Keratinocyte (primary cell): ENCODE data around the gene SLC25A1. TPM values are rescaled to one million over a fixed set of nuclear protein-coding genes. Genes with fewer than 3 reads are reported as not detected.

Experiments used
- DNase-seq: peaks from one replicate; pipeline ENCODE4 v3.0.0-alpha.2; 2011; ENCODE audit warnings: low read depth, missing footprints, low spot score
- FAIRE-seq: peaks from 2 replicates; lab custom pipeline; 2011; peaks lifted over from hg19 to GRCh38; lab: Jason Lieb, UNC
- H2AFZ ChIP-seq: 2 replicates; pipeline ENCODE4 v1.6.0; 2012; ENCODE audit warnings: low read length, control low read depth, inconsistent platforms; ENCODE audit not compliant: control insufficient read depth
- H3K27ac ChIP-seq: 2 replicates; pipeline ENCODE4 v1.5.1; 2011; ENCODE audit warnings: low read length; ENCODE audit not compliant: control insufficient read depth, insufficient read depth
- H3K27me3 ChIP-seq: 3 replicates; pipeline ENCODE4 v1.6.0; 2011; ENCODE audit warnings: low read length; ENCODE audit not compliant: control insufficient read depth, insufficient read depth; ENCODE audit errors: extremely low read depth
- H3K36me3 ChIP-seq, 2 experiments: 2 replicates in 1 of 2; 3 replicates in 1 of 2; pipeline ENCODE4 v1.5.1; 2011; ENCODE audit warnings: low read length in 2 of 2, mild to moderate bottlenecking in 1 of 2; ENCODE audit not compliant: control insufficient read depth in 2 of 2, insufficient read depth in 2 of 2; ENCODE audit errors: extremely low read depth in 1 of 2
- H3K4me1 ChIP-seq: 3 replicates; pipeline ENCODE4 v1.5.1; 2011; ENCODE audit warnings: low read length; ENCODE audit not compliant: control insufficient read depth, insufficient read depth; ENCODE audit errors: extremely low read depth
- H3K4me2 ChIP-seq: 3 replicates; pipeline ENCODE4 v1.6.0; 2011; ENCODE audit warnings: low read depth, low read length; ENCODE audit not compliant: control insufficient read depth, insufficient read depth; ENCODE audit errors: extremely low read depth
- H3K4me3 ChIP-seq, 3 experiments: fragments of 200-600 bp in 1 of 3; sonication (generic) in 1 of 3; 2 replicates in 2 of 3; 3 replicates in 1 of 3; pipeline ENCODE4 v1.5.1; 2011 to 2016; ENCODE audit warnings: low read length in 3 of 3, mild to moderate bottlenecking in 3 of 3, control low read depth in 2 of 3, inconsistent platforms in 1 of 3, low read depth in 1 of 3, mixed read lengths in 1 of 3, mixed run types in 1 of 3, moderate library complexity in 1 of 3; ENCODE audit not compliant: control insufficient read depth in 2 of 3, insufficient read depth in 2 of 3; ENCODE audit errors: extremely low read depth in 1 of 3
- H3K79me2 ChIP-seq: 2 replicates; pipeline ENCODE4 v1.6.0; 2012; ENCODE audit warnings: low read length; ENCODE audit not compliant: control insufficient read depth, insufficient read depth
- H3K9ac ChIP-seq: 3 replicates; pipeline ENCODE4 v1.6.0; 2011; ENCODE audit warnings: low read length; ENCODE audit not compliant: control insufficient read depth, insufficient read depth; ENCODE audit errors: extremely low read depth
- H3K9me1 ChIP-seq: 3 replicates; pipeline ENCODE4 v1.6.0; 2011; ENCODE audit warnings: low read length; ENCODE audit not compliant: control insufficient read depth, insufficient read depth; ENCODE audit errors: extremely low read depth
- H3K9me3 ChIP-seq: 2 replicates; pipeline ENCODE4 v1.5.1; 2012; ENCODE audit warnings: low read depth, low read length; ENCODE audit not compliant: control insufficient read depth
- H4K20me1 ChIP-seq: 3 replicates; pipeline ENCODE4 v1.6.0; 2011; ENCODE audit warnings: low read length; ENCODE audit not compliant: control insufficient read depth, insufficient read depth; ENCODE audit errors: extremely low read depth
- CTCF ChIP-seq, 3 experiments: IDR thresholded peaks in 1 of 3; conservative IDR thresholded peaks in 1 of 3; optimal IDR thresholded peaks in 1 of 3; 2 replicates in 2 of 3; 3 replicates in 1 of 3; pipeline versions ENCODE3 to v1.5.1; 2011; ENCODE audit warnings: low read length in 3 of 3, mild to moderate bottlenecking in 3 of 3, moderate library complexity in 2 of 3, control low read depth in 1 of 3, inconsistent platforms in 1 of 3; ENCODE audit not compliant: insufficient read depth in 2 of 3; ENCODE audit errors: extremely low read depth in 1 of 3
- EZH2 ChIP-seq: IDR thresholded peaks from one replicate; pipeline ENCODE4 v1.6.1; 2012; ENCODE audit warnings: inconsistent platforms, mild to moderate bottlenecking, low read length, moderate library complexity
- dilution Hi-C: fragments of 300-500 bp; cut with MboI; formaldehyde crosslinking; loops from one replicate; pipeline ENCODE4 v1.7.0; 2020; ENCODE audit warnings: low sequenced_read_pairs; ENCODE audit not compliant: extremely low pct_ligation_motif_present
- polyA plus RNA-seq, 5 experiments: library from polyadenylated mRNA; depleted of rRNA in 3 of 5; stranded (reverse) in 3 of 5; stranded (forward) in 1 of 5; unstranded in 1 of 5; fragments of >200 nt; gene quantifications; 1 replicate in 1 of 5; 2 replicates in 3 of 5; 3 replicates in 1 of 5; pipeline versions ENCODE4 v1.2.1 to v1.2.3, GENCODE V29; 2011 to 2012; ENCODE audit warnings: missing spikeins in 2 of 5, low read depth in 1 of 5, low replicate concordance in 1 of 5

Gene SLC25A1
- polyA plus RNA-seq, 1 donor (not counting 4 experiments of a cell fraction or from before 2014, with no cell fraction given), result 27.7 TPM

- no peak for DNase-seq
- Histone ChIP-seq H3K4me1 (peaks cover 52% of the 10 kb centered on the region), H4K20me1 (peaks cover 6% of the 10 kb centered on the region), H3K9me1 (peaks cover 8% of the 10 kb centered on the region), H2AFZ (no peak overlapping the region), H3K27ac (no peak overlapping the region), H3K27me3 (no peaks in the 10 kb centered on the region), H3K4me3 (no peak overlapping the region), H3K4me2 (no peak overlapping the region), H3K9ac (no peak overlapping the region), H3K79me2 (peaks cover 41% of the 10 kb centered on the region), H3K36me3 (peaks cover 5 to 18% of the 10 kb centered on the region in 2 experiments), H3K9me3 (no peaks in the 10 kb centered on the region)
- dilution Hi-C loops, result no loop called here
- no peak for FAIRE-seq
- TF ChIP-seq CTCF (optimal IDR thresholded peaks at IDR 0.05 in 1 of 3, IDR thresholded peaks at IDR 0.05 in 1 of 3, conservative IDR thresholded peaks at IDR 0.05 in 1 of 3; ENCODE audit: extremely low read depth in 1 of 3, insufficient read depth in 2 of 3, low read length in 3 of 3) (no peak), EZH2 (no peak)
These were observed 2.8 kb downstream of the SLC25A1 start for GRCh38 chr22:19175602-19176174.

DNA sequence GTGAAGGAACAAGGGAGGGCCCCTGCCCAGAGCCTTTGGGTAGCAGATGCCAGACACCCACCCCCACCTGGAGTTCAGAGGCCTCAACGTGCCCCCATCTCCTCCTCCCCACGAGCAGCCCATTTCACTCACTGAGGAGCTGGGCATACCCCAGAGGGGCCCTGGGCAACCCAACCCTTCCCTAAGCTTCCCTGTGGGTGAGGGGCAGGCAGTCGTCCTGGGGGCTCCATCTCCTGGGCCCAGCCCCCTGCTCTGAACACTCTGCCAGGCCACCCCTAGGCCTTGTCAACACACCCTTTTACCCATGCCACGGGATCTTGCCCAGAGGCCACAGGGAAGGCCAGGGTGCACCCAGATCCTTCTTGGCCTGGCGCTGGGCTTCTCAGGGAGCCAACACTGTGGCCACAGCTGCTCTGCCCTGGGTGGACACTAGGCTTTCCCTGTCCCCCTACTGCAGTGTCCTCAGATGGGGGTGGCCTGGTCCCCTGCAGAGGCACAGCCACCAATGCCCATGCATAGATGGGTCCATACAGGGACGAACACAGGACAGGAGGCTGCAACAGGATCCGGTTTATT lies 3.4 kb downstream of the SLC25A1 start:
- Histone ChIP-seq H3K79me2 (peaks cover 41% of the 10 kb centered on the region), H2AFZ (no peak overlapping the region), H3K4me1 (peaks cover 55% of the 10 kb centered on the region), H4K20me1 (peaks cover 6% of the 10 kb centered on the region), H3K9me3 (no peaks in the 10 kb centered on the region), H3K9ac (no peak overlapping the region), H3K27ac (no peak overlapping the region), H3K36me3 (peaks cover 5 to 18% of the 10 kb centered on the region in 2 experiments), H3K9me1 (peaks cover 8% of the 10 kb centered on the region), H3K4me3 (no peak overlapping the region), H3K27me3 (peaks cover 2% of the 10 kb centered on the region), H3K4me2 (peak overlapping the region; percentile 48)
- dilution Hi-C loops, result no loop called here
- FAIRE-seq (no peak), DNase-seq (no peak)
- TF ChIP-seq CTCF (optimal IDR thresholded peaks at IDR 0.05 in 1 of 3, IDR thresholded peaks at IDR 0.05 in 1 of 3, conservative IDR thresholded peaks at IDR 0.05 in 1 of 3; ENCODE audit: extremely low read depth in 1 of 3, insufficient read depth in 2 of 3, low read length in 3 of 3) (no peak), EZH2 (no peak)
